ENCODE data around the gene LRPPRC.

Gene LRPPRC

GRCh38 chr2:43906448-43907109 lies 89.2 kb downstream of the LRPPRC start:
- DNase-seq, result no peak

- no peak for DNase-seq
Measured at GRCh38 chr2:43905871-43906270, 89.9 kb downstream of the LRPPRC start.

DNA sequence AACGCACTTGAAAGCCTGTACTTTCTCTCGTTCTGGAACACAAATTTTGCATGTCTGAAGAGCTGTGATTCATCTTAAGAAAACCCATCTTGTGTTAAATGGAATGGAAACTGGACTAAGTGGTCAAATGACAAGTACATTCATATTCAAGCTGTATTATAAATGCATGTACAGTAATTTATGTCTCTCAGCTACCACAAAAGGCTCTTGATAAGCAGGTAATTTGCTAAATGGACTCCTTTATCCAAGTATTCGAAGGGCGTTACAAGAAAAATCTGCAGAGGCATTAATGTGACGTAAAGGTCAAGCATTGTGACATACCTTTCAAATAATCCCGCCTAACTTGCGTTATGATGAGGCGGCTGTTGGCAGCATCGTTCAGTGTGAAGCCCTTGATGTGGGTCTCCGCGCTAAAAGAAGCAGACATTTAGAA lies 90.4 kb downstream of the LRPPRC start:
- DNase-seq, result no peak

GRCh38 chr2:43899589-43899988 lies 96.2 kb downstream of the LRPPRC start:
- no peak for DNase-seq

- no peak for DNase-seq
Measured at GRCh38 chr2:43898838-43899346, 96.9 kb downstream of the LRPPRC start.

DNA sequence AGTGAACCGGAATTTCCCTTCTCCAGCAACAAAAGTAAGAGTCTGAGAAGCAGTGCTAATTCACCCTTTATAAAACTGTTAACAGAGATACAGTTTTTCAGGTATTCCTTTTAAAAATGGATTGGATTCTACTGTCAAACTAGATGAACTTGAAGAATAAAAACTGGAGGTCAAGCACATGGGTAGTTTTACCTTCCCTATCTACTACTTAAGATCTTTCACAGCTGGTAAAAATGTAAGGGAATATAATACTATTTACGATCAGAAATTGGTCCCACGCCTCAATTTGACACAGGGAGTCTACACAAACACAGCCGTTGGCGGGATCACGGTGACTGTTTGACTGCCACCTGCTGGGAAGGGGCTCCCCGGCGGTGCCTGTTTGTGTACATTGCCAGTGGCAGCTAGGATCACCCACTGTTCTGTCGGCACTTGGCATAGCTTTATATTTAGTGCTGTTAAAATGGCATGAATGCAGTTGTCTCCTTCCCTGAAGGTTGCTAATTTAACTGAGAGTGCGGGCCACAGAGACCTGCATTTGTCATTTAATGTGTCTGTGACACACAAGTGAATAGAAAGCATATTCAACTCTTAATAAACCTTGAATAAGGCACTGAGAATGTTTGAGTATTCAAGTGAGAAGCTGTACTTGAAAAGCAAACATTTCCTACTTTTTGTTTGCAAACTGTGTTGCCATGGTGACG lies 97.5 kb downstream of the LRPPRC start:
- DNase-seq, result no peak

- no peak for DNase-seq
Measured at GRCh38 chr2:43897492-43897891, 98.3 kb downstream of the LRPPRC start.

DNA sequence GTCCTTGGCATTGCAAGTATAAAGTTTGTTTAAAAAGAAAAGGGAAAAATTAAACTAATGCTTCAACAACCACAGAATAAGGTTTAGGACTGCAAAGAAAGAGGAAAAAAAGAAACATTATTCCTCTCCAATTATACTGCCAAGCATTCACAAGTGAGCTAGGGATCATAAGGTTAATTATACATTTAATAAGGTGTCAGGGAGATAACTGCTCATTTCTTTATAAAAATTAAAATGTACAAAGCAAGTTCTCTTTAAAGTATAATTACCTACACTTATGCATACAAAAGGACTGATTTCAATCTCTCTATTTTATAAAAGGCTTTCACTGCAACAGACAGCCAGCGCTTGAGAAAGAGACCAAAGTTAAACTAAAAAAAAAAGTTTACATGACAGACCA lies 98.9 kb downstream of the LRPPRC start:
- DNase-seq, result no peak

DNA sequence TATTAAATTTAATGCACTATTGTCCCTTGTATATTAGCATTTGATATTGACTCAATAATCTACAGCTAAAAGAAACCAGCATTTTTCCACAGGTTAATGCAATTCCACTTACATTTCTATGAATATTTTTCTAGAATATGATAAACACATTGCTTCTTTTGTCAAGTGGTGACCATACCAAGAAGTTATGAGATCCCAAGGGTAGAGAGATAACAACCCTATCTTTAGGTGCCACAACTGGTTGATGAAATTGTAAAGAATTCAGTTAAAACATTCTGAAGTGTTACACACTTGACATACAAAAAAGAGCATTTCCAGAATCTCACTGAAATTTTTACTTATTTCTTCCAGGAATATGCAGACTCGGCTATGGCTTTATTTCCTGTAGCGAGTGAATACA lies 101.0 kb downstream of the LRPPRC start:
- DNase-seq, result no peak

- DNase-seq, result no peak
Measured at GRCh38 chr2:43890855-43891254, 104.9 kb downstream of the LRPPRC start.

- no peak for DNase-seq
Measured at GRCh38 chr2:43889416-43889815, 106.4 kb downstream of the LRPPRC start.

DNA sequence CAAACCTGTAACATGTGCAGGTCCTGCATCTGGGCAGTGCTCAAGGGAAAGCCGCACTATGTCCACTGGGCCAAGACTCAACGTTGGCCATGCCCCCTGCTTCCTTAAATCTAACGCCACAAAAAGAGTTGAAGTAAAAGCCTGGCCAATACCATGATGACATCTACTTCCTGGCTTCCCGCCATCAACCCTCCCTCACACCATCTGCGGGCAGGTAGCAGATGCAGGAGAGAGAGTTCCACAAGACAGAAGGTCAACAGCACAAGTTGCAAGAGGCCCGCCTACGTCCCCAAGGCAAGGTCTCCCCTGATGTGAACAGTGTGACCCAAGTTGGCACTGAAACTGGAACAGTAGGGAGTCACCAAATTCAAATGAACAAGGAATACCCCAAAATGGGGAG lies 108.6 kb downstream of the LRPPRC start:
- DNase-seq, result no peak

- no peak for DNase-seq
Measured at GRCh38 chr2:43885132-43885632, 110.6 kb downstream of the LRPPRC start.

DNA sequence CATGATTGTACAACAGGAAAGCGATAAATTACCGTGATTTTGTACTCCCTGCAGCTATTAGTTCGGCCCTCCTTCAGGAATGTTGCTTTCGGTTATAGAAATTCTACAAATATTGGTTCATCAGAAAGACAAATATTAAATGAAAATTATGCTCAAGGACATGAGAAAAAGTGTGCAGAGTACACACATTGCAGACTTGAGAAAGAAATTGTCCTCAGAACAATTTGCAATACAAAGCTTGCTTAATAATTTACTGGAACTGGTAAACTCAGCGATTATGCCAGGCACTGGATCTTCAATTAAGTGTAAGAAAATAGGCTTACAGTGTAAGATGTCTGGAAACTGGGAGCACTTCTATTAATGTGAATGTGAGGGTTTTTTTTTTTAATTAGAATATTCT lies 111.1 kb downstream of the LRPPRC start:
- DNase-seq, result no peak

DNA sequence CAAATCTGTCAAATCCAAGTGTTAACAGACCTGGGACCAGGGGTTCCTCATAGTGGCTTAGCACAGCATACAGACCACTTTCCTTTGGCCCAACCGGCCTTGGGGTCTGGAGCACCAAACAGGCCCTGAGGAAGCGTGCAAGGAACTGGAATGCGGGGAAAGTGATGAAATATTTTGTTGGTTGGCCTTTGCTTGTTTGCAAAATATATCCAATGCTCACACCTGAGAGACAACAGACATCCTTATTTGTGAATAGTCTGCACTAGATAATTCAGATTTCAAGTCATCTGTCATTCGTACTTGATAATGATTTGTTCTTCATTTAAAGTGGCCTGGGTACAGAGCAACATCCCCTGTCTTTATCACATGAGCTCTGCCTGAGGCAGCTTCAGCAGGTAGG lies 113.5 kb downstream of the LRPPRC start:
- no peak for DNase-seq

DNA sequence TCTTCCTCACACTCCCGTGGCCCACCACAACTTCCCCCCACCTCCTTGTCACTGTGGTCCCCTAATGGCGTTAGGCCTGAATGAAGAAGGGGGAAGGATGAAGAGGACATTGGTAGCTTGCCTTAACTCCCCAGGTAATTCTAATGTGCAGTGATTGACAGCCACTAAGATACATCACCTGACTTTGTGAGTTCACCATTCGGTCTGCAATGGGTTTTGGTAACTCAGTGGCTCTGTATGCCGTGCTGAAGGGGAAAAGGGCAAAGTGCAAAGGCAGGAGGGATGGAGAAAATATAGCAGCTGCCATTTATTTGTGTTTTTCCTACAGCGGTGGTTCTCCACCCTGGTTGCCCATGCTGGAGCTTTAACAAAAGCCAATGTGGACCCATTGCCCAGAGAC lies 114.8 kb downstream of the LRPPRC start:
- DNase-seq, result no peak

DNA sequence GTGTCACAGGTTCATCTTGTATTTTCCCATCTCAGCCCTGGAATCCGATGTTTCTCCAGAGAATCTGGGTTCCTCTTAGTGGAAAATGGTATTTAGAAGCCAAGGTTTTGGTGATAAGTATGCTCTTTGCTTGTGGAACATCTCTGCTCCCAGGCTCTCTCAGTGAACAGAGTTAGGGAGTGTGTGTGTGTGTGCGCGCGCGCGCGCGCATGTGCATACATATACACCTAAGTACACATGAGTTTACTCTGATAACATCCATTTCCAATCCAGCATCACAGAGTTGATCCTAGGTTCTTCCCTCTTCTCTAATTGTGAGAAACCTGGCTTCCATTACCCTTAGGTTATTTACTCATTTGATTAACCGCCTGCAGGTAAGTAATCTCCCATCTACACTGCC lies 115.3 kb downstream of the LRPPRC start:
- DNase-seq, result no peak

- no peak for DNase-seq
Measured at GRCh38 chr2:43879261-43879660, 116.5 kb downstream of the LRPPRC start.

DNA sequence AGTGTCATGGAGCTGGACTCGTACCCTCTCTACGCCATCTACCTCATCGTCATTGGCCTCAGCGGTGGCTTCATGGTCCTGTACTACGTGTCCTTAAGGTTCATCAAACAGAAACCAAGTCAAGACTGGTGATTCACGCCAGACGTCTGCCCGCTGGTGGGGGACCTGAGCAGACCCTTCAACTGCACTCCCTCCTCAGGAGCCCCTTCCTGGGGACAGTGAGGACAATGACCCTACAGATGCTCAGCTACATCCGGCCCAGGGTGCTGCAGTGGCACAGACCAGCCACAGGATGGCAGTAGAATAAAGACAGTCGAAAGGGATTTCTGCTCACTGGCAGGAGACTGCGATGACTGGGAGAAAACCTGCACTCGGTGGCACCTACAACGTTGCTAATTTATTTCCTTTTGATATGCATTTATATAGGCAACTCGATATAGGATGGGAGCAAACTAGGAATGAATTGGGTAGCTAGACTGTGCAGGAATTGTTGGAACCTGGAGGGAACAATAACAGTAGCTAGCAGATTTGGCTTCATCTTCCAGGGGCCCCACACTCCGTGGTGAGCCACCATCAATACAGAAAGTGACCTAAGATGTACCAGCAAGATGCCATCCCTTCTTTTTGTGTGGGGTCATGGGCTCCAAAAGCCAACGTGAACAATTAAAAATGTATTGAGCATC lies 117.9 kb downstream of the LRPPRC start:
- peak; percentile 25 to 57 for DNase-seq

DNA sequence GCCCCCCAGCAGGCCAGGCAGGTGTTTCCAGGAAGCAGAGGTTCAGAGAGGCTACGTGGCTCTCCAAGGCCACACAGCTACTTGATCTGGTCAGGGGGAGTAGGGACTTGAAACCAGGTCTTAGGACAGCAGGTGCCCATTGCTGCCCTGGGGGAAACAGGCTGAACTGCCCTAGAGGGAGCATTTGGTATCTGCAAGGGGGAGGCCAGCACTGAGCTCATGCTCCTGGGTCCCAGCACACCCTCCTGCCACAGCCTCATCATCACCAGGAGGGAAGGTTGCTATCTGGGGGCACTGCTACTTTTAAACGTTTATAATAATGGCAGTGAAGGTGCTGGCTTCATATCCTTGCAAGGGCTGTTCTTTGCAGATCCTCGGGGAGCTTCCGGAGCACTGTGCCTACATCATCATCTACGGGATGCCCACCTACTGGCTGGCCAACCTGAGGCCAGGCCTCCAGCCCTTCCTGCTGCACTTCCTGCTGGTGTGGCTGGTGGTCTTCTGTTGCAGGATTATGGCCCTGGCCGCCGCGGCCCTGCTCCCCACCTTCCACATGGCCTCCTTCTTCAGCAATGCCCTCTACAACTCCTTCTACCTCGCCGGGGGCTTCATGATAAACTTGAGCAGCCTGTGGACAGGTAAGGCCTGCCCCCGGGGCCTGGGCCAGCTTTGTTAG lies 120.9 kb downstream of the LRPPRC start:
- no peak for DNase-seq

GRCh38 chr2:43872151-43872550 lies 123.6 kb downstream of the LRPPRC start:
- DNase-seq, result no peak

DNA sequence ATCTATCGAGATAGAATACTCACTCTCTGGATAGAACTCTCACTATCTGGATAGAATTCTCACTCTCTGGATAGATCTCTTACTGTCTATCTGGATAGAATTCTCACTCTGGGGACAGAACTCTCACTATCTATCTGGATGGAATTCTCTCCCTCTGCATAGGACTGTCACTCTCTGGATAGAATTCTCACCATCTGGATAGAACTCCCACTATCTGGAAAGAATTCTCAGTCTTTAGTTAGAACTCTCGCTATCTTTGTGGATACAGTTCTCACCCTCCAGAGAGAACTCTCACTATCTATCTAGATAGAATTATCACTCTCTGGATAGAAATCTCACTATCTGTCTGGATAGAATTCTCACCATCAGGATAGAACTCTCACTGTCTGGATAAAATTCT lies 140.5 kb downstream of the LRPPRC start:
- no peak for DNase-seq

DNA sequence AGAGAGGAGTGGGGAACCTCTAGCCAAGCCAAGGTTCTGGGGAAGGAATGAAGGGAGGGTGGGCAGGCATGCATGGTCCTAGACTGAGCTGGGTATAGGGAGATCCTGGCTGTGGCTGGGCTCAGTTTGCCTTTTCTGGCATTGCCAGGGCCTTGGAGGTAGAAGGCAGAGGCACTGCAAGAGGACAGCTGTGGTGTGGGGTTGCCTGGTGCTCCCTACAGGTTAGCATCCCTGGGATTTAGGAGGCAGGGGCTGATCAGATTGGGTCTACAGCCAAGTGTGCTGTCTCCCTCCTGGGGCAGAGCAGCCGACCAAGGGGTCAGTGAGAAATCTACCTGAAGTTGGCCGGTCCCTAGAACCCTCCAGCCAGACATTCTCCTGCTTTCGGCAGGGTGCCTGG lies 141.1 kb downstream of the LRPPRC start:
- no peak for DNase-seq
